Lung (tissue), 12 donors: ENCODE results near the gene GNG2. TPM values are rescaled to one million over a fixed set of nuclear protein-coding genes. Genes with fewer than 3 reads are reported as not detected.

Experiments used
- ATAC-seq: fragments of 200-7000 bp; cut with Tn5 transposase; one replicate; pipeline ENCODE4 v1.9.1; 2020; ENCODE audit warnings: moderate number of reproducible peaks; ENCODE audit not compliant: insufficient read depth, low FRiP score
- DNase-seq, 3 donors: peaks; one replicate each; pipeline ENCODE4 v3.0.0-alpha.2; 2013 to 2017
- H3K27ac ChIP-seq, 2 donors: one replicate each; pipeline ENCODE4 v1.5.1; 2013; ENCODE audit warnings: mild to moderate bottlenecking in 2 of 2, moderate library complexity in 2 of 2, control low read depth in 1 of 2, inconsistent platforms in 1 of 2, low read depth in 1 of 2, low read length in 1 of 2
- H3K27me3 ChIP-seq, 3 donors: one replicate each; pipeline ENCODE4 v1.5.1; 2013; ENCODE audit warnings: low read length in 2 of 3; ENCODE audit not compliant: control insufficient read depth in 3 of 3, insufficient read depth in 3 of 3
- H3K36me3 ChIP-seq, 4 donors: one replicate each; pipeline ENCODE4 v1.5.1; 2013; ENCODE audit warnings: low read length in 4 of 4, mild to moderate bottlenecking in 1 of 4, moderate library complexity in 1 of 4; ENCODE audit not compliant: control insufficient read depth in 4 of 4, insufficient read depth in 4 of 4
- H3K4me1 ChIP-seq, 5 donors: one replicate each; pipeline ENCODE4 v1.5.1; 2013; ENCODE audit warnings: low read length in 5 of 5, mild to moderate bottlenecking in 2 of 5, moderate library complexity in 1 of 5; ENCODE audit not compliant: control insufficient read depth in 5 of 5, insufficient read depth in 5 of 5
- H3K4me3 ChIP-seq: one replicate; pipeline ENCODE4 v1.5.1; 2013; ENCODE audit warnings: mild to moderate bottlenecking, control low read depth, moderate library complexity
- H3K9ac ChIP-seq, 2 donors: one replicate each; pipeline ENCODE4 v1.5.1; 2013; ENCODE audit warnings: low read length in 2 of 2, control low read depth in 1 of 2; ENCODE audit not compliant: insufficient read depth in 1 of 2
- H3K9me3 ChIP-seq, 4 donors: one replicate each; pipeline ENCODE4 v1.5.1; 2013; ENCODE audit warnings: low read length in 3 of 4, mild to moderate bottlenecking in 1 of 4, moderate library complexity in 1 of 4; ENCODE audit not compliant: control insufficient read depth in 4 of 4, insufficient read depth in 3 of 4
- CTCF ChIP-seq: IDR thresholded peaks from 2 replicates; pipeline ENCODE4 v1.5.1; 2012; ENCODE audit warnings: mild to moderate bottlenecking; ENCODE audit errors: control extremely low read depth, extremely low read depth
- WGBS, 2 donors: extraction: QIAGEN DNeasy Blood & Tissue Kit; methylation state at CpG; one replicate each; pipeline ENCODE4 v1.1.7; 2013; 5-methylcytosine and 5-hydroxymethylcytosine counted together
- polyA plus RNA-seq, 2 donors: library from polyadenylated mRNA; stranded (reverse); fragments of 200-250 nt; gene quantifications; one replicate each; pipeline ENCODE4 v1.2.1, GENCODE V29; 2013
- total RNA-seq, 2 donors: library from RNA; depleted of rRNA in 1 of 2; stranded (reverse); fragments of >200 nt in 1 of 2; gene quantifications; one replicate each; pipeline ENCODE4 v1.2.1, GENCODE V29; 2014 to 2021
- donor health status: control.
- donor health status: control.
- donor health status: Bipolar disorder and iron deficiency.
- donor health status: healthy.
- donor health status: DM: yes; HTN: yes; CAD: no.

The GNG2 gene
- total and polyA plus RNA-seq, 4 donors = 3.7 to 42.3 (median 21.5) TPM

- Histone ChIP-seq H3K36me3 (peaks cover 34 to 76% (median 54%) of the 10 kb centered on the region in 4 donors), H3K27ac (no peak overlapping the region), H3K9ac (no peak overlapping the region), H3K9me3 (peaks cover 0 to 3% (median 0%) of the 10 kb centered on the region in 4 donors), H3K4me3 (no peak overlapping the region), H3K4me1 (peaks cover 0 to 14% (median 3%) of the 10 kb centered on the region in 5 donors), H3K27me3 (no peaks in the 10 kb centered on the region)
- WGBS, 2 donors = 82 to 94% methylated on average over 1 of the region's 1 CpG
- no peak for DNase-seq
- TF ChIP-seq CTCF = no peak
- ATAC-seq = no peak
Observed at GRCh38 chr14:52007637-52008036, 147.2 kb downstream of the GNG2 start.

GRCh38 chr14:52008136-52008535, 147.7 kb downstream of the GNG2 start:
- DNase-seq (no peak), ATAC-seq (no peak)
- Histone ChIP-seq H3K27me3 (no peaks in the 10 kb centered on the region), H3K36me3 (peaks cover 33 to 71% (median 54%) of the 10 kb centered on the region in 4 donors), H3K9ac (no peak overlapping the region), H3K4me3 (no peak overlapping the region), H3K9me3 (peaks cover 0 to 3% (median 0%) of the 10 kb centered on the region in 4 donors), H3K4me1 (peaks cover 0 to 15% (median 4%) of the 10 kb centered on the region in 5 donors), H3K27ac (no peak overlapping the region)
- WGBS, 2 donors = 96 to 98% methylated on average over 4 of the region's 4 CpGs
- no peak for TF ChIP-seq CTCF

GRCh38 chr14:52010173-52010693, 149.8 kb downstream of the GNG2 start:
- no peak for TF ChIP-seq CTCF
- DNase-seq = no peak
- no peak overlapping the region for H3K27ac ChIP-seq
- H3K36me3 ChIP-seq = peaks cover 34 to 60% (median 47%) of the 10 kb centered on the region in 4 donors
- H3K4me1 ChIP-seq = peaks cover 0 to 18% (median 9%) of the 10 kb centered on the region in 5 donors
- 90 to 98% methylated on average over 3 of the region's 3 CpGs for WGBS, 2 donors
- ATAC-seq = no peak
- peaks cover 0 to 3% (median 0%) of the 10 kb centered on the region in 4 donors for H3K9me3 ChIP-seq
- H3K4me3 ChIP-seq = no peak overlapping the region
- no peaks in the 10 kb centered on the region for H3K27me3 ChIP-seq
- H3K9ac ChIP-seq = no peak overlapping the region

- H3K9me3 ChIP-seq = peaks cover 0 to 3% (median 0%) of the 10 kb centered on the region in 4 donors
- H3K27me3 ChIP-seq = no peaks in the 10 kb centered on the region
- ATAC-seq (no peak), DNase-seq (no peak)
- H3K9ac ChIP-seq = no peak overlapping the region
- TF ChIP-seq CTCF = no peak
- no peak overlapping the region for H3K27ac ChIP-seq
- no peak overlapping the region for H3K4me3 ChIP-seq
- 95% methylated on average over 9 of the region's 9 CpGs for WGBS, 2 donors
- peaks cover 0 to 18% (median 9%) of the 10 kb centered on the region in 5 donors for H3K4me1 ChIP-seq
- H3K36me3 ChIP-seq = peaks cover 25 to 49% (median 36%) of the 10 kb centered on the region in 4 donors
Observed at GRCh38 chr14:52011523-52011922, 151.1 kb downstream of the GNG2 start.
